ENCODE results near the gene NUDT21.

The NUDT21 gene

DNA sequence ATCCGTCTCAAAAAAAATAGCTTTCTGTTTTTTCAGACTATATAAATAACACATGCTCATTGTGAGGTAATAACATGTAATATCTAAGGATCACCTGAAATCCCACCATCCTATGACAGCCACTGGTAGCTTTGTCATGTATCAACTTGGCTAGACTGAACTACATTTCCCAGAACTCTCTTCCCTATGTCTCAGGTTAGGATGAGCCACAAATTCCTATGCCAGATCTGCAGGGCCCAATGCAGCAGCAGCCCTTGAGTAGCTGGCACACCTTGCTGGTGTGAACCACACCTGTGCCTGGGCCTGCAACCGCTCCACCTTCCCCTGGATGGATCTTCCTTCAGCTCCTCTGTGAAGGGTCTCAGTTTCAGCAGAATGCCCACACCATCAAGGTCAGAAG lies 28.3 kb upstream of the NUDT21 start:
- WGBS, 2 experiments (ENCODE audit: insufficient coverage in 2 of 2), result 82 to 100% methylated on average over 1 of the region's 2 CpGs
- Histone ChIP-seq H3K27ac (ENCODE audit: low read depth, low read length, severe bottlenecking) (no peak overlapping the region), H3K9me3 (ENCODE audit: control insufficient read depth, low read length) (no peaks in the 10 kb centered on the region), H3K4me1 (ENCODE audit: control insufficient read depth, insufficient read depth, low read length, poor library complexity, severe bottlenecking) (peaks cover 11% of the 10 kb centered on the region), H3K4me3 (ENCODE audit: extremely low read depth, insufficient read depth, low read length, poor library complexity, severe bottlenecking) (no peak overlapping the region), H3K36me3 (ENCODE audit: control insufficient read depth, insufficient read depth, low read length) (peaks cover 57% of the 10 kb centered on the region)

- peaks cover 11% of the 10 kb centered on the region for H3K4me1 ChIP-seq (ENCODE audit: control insufficient read depth, insufficient read depth, low read length, poor library complexity, severe bottlenecking)
- 100% methylated on average over 1 of the region's 2 CpGs; no CpG with 5 or more reads in 1 of the 2 experiments for WGBS, 2 experiments (ENCODE audit: insufficient coverage in 2 of 2)
- peak overlapping the region; percentile 8 for H3K27ac ChIP-seq (ENCODE audit: low read depth, low read length, severe bottlenecking)
- H3K4me3 ChIP-seq (ENCODE audit: extremely low read depth, insufficient read depth, low read length, poor library complexity, severe bottlenecking), result no peak overlapping the region
- H3K36me3 ChIP-seq (ENCODE audit: control insufficient read depth, insufficient read depth, low read length), result peaks cover 63% of the 10 kb centered on the region
- H3K9me3 ChIP-seq (ENCODE audit: control insufficient read depth, low read length), result no peaks in the 10 kb centered on the region
Measured at GRCh38 chr16:56478281-56479049, 27.3 kb upstream of the NUDT21 start.

DNA sequence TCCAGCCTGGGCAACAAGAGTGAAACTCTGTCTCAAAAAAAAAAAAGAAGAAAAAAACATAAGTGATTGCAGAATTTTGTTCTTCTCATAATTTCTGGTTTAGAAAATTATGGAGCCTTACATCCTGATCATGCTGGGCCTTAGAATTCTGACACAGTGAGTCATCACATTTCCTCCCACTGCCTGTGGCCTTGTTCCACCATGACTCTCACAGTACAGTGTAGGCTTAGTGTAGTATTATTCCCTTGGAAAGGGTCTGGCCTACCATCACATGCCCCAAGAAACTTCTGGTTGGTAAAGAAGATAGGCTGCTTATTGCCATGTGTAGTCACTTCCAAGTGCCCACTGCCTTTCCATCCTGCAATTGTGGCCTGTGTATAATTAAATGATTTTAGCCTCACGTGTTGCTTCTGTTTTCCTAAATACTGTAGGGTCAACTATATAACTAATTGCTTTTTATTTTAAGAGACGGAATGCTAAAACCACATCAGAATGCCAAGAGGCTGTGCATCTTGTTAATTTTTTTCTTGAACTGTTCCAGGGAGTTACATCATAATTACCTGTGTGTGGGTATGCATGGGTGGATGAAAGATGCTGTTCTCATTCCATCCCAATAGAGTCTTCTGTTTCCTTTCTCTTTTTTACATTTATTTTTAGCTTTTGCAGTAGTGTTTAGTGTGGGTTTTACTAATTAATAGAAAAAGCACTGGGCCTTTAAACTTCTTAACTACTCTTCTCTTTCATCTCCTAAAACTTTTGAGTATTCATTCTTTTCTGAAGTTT lies 26.2 kb upstream of the NUDT21 start:
- Histone ChIP-seq H3K4me3 (ENCODE audit: extremely low read depth, insufficient read depth, low read length, poor library complexity, severe bottlenecking) (no peak overlapping the region), H3K9me3 (ENCODE audit: control insufficient read depth, low read length) (no peaks in the 10 kb centered on the region), H3K27ac (ENCODE audit: low read depth, low read length, severe bottlenecking) (peak overlapping the region; percentile 72), H3K4me1 (ENCODE audit: control insufficient read depth, insufficient read depth, low read length, poor library complexity, severe bottlenecking) (peaks cover 11% of the 10 kb centered on the region), H3K36me3 (ENCODE audit: control insufficient read depth, insufficient read depth, low read length) (peaks cover 73% of the 10 kb centered on the region)
- WGBS, 2 experiments (ENCODE audit: insufficient coverage in 2 of 2), result no CpG with 5 or more reads among the region's 2 CpGs

GRCh38 chr16:56475201-56475600 lies 24.1 kb upstream of the NUDT21 start:
- peaks cover 89% of the 10 kb centered on the region for H3K36me3 ChIP-seq (ENCODE audit: control insufficient read depth, insufficient read depth, low read length)
- H3K9me3 ChIP-seq (ENCODE audit: control insufficient read depth, low read length), result no peaks in the 10 kb centered on the region
- peaks cover 11% of the 10 kb centered on the region for H3K4me1 ChIP-seq (ENCODE audit: control insufficient read depth, insufficient read depth, low read length, poor library complexity, severe bottlenecking)
- H3K4me3 ChIP-seq (ENCODE audit: extremely low read depth, insufficient read depth, low read length, poor library complexity, severe bottlenecking), result no peak overlapping the region
- no peak overlapping the region for H3K27ac ChIP-seq (ENCODE audit: low read depth, low read length, severe bottlenecking)
- WGBS, 2 experiments (ENCODE audit: insufficient coverage in 2 of 2), result 33 to 50% methylated on average over 1 of the region's 2 CpGs

DNA sequence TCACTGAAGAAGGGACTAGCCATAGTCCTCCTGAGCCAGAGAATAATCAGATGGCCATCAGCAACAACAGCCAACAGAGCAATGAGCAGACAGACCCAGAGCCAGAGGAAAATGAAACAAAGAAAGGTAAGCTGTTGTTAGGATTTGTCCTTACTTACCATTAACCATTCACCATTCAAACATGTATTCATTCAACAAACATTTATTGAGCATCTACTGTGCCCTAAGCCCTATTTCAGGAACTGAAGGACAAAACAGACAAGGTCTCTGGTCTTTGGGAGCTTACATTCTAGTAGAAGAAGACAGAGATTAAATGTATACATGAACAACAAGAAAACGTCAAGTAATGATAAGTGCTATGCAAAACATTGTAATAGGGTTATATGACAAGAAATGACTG lies 19.5 kb upstream of the NUDT21 start:
- H3K9me3 ChIP-seq (ENCODE audit: control insufficient read depth, low read length), result no peaks in the 10 kb centered on the region
- H3K27ac ChIP-seq (ENCODE audit: low read depth, low read length, severe bottlenecking), result no peak overlapping the region
- no peak overlapping the region for H3K4me3 ChIP-seq (ENCODE audit: extremely low read depth, insufficient read depth, low read length, poor library complexity, severe bottlenecking)
- peaks cover under 1% of the 10 kb centered on the region for H3K4me1 ChIP-seq (ENCODE audit: control insufficient read depth, insufficient read depth, low read length, poor library complexity, severe bottlenecking)
- 100% methylated on average over 1 of the region's 1 CpG for WGBS, 2 experiments (ENCODE audit: insufficient coverage in 2 of 2)
- H3K36me3 ChIP-seq (ENCODE audit: control insufficient read depth, insufficient read depth, low read length), result peaks cover 98% of the 10 kb centered on the region

DNA sequence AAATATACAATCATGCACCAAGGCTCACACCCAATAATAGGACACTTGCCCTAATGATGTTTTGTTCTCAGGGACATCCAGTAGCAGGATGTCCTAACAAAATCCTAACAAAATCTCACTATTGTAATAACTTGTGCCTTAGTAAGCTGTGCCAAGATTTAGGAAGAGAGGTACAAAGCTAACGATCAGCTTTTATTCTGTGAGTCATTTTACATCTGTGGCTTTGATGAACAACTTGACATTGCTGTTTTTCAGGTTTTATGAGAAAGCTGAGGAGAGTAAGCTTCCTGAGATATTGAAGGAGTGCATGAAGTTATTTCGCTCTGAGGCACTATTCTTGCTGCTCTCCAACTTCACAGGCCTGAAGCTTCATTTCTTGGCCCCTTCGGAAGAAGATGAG lies 19.1 kb upstream of the NUDT21 start:
- Histone ChIP-seq H3K27ac (ENCODE audit: low read depth, low read length, severe bottlenecking) (no peak overlapping the region), H3K4me1 (ENCODE audit: control insufficient read depth, insufficient read depth, low read length, poor library complexity, severe bottlenecking) (no peaks in the 10 kb centered on the region), H3K4me3 (ENCODE audit: extremely low read depth, insufficient read depth, low read length, poor library complexity, severe bottlenecking) (no peak overlapping the region), H3K9me3 (ENCODE audit: control insufficient read depth, low read length) (no peaks in the 10 kb centered on the region), H3K36me3 (ENCODE audit: control insufficient read depth, insufficient read depth, low read length) (peaks cover 98% of the 10 kb centered on the region)
- 95 to 100% methylated on average over 1 to 3 of the region's 3 CpGs for WGBS, 2 experiments (ENCODE audit: insufficient coverage in 2 of 2)

GRCh38 chr16:56469748-56470147 lies 18.6 kb upstream of the NUDT21 start:
- Histone ChIP-seq H3K9me3 (ENCODE audit: control insufficient read depth, low read length) (no peaks in the 10 kb centered on the region), H3K27ac (ENCODE audit: low read depth, low read length, severe bottlenecking) (no peak overlapping the region), H3K4me1 (ENCODE audit: control insufficient read depth, insufficient read depth, low read length, poor library complexity, severe bottlenecking) (no peaks in the 10 kb centered on the region), H3K36me3 (ENCODE audit: control insufficient read depth, insufficient read depth, low read length) (peaks cover 98% of the 10 kb centered on the region), H3K4me3 (ENCODE audit: extremely low read depth, insufficient read depth, low read length, poor library complexity, severe bottlenecking) (no peak overlapping the region)
- WGBS, 2 experiments (ENCODE audit: insufficient coverage in 2 of 2), result 80 to 100% methylated on average over 1 to 2 of the region's 7 CpGs

DNA sequence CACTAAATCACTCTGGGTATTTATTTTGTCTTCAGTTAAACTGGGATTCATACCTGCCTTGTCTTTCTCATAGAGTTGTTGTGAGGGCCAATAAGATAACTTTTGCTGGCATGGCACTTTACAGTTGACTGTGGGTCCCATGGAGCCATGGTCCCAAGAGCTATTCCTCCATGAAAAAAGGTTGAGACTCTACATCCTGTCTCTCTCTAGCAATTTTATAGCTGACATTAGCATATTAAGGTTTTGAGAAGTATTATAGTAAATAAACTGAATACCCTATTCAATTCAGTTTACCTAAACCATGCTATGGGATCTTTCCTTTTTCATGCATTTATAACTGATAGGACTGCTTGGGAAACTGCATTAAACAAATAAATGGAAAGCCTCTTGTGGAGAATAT lies 17.7 kb upstream of the NUDT21 start:
- Histone ChIP-seq H3K4me1 (ENCODE audit: control insufficient read depth, insufficient read depth, low read length, poor library complexity, severe bottlenecking) (no peaks in the 10 kb centered on the region), H3K36me3 (ENCODE audit: control insufficient read depth, insufficient read depth, low read length) (peaks cover 98% of the 10 kb centered on the region), H3K27ac (ENCODE audit: low read depth, low read length, severe bottlenecking) (no peak overlapping the region), H3K4me3 (ENCODE audit: extremely low read depth, insufficient read depth, low read length, poor library complexity, severe bottlenecking) (no peak overlapping the region), H3K9me3 (ENCODE audit: control insufficient read depth, low read length) (no peaks in the 10 kb centered on the region)

- Histone ChIP-seq H3K36me3 (ENCODE audit: control insufficient read depth, insufficient read depth, low read length) (peaks cover 94% of the 10 kb centered on the region), H3K4me3 (ENCODE audit: extremely low read depth, insufficient read depth, low read length, poor library complexity, severe bottlenecking) (no peak overlapping the region), H3K27ac (ENCODE audit: low read depth, low read length, severe bottlenecking) (no peak overlapping the region), H3K4me1 (ENCODE audit: control insufficient read depth, insufficient read depth, low read length, poor library complexity, severe bottlenecking) (no peaks in the 10 kb centered on the region), H3K9me3 (ENCODE audit: control insufficient read depth, low read length) (no peaks in the 10 kb centered on the region)
- WGBS, 2 experiments (ENCODE audit: insufficient coverage in 2 of 2), result 88 to 100% methylated on average over 1 to 2 of the region's 2 CpGs
Measured at GRCh38 chr16:56466344-56466743, 15.2 kb upstream of the NUDT21 start.

GRCh38 chr16:56463153-56463552 lies 12.0 kb upstream of the NUDT21 start:
- no peaks in the 10 kb centered on the region for H3K9me3 ChIP-seq (ENCODE audit: control insufficient read depth, low read length)
- no peaks in the 10 kb centered on the region for H3K4me1 ChIP-seq (ENCODE audit: control insufficient read depth, insufficient read depth, low read length, poor library complexity, severe bottlenecking)
- no peak overlapping the region for H3K27ac ChIP-seq (ENCODE audit: low read depth, low read length, severe bottlenecking)
- H3K36me3 ChIP-seq (ENCODE audit: control insufficient read depth, insufficient read depth, low read length), result peaks cover 85% of the 10 kb centered on the region
- no peak overlapping the region for H3K4me3 ChIP-seq (ENCODE audit: extremely low read depth, insufficient read depth, low read length, poor library complexity, severe bottlenecking)
- WGBS, 2 experiments (ENCODE audit: insufficient coverage in 2 of 2), result 98 to 100% methylated on average over 4 to 6 of the region's 6 CpGs

Data from mesodermal cell (in vitro differentiated cells).